ENCODE results near the gene SKA1. TPM values are rescaled to one million over a fixed set of nuclear protein-coding genes. Genes with fewer than 3 reads are reported as not detected.
A peak's percentile ranks its signal among the peaks of the same experiment; 100 is the strongest.
"Not testable (repeated sequence)": the region's sequence is repeated elsewhere in the genome, so short reads cannot be mapped to it uniquely, and the experiment has no call there.

The SKA1 gene
- polyA plus RNA-seq, 6 donors from 2014 or later = 0.53 to 1.5 (median 0.74) TPM; not detected in 1

DNA sequence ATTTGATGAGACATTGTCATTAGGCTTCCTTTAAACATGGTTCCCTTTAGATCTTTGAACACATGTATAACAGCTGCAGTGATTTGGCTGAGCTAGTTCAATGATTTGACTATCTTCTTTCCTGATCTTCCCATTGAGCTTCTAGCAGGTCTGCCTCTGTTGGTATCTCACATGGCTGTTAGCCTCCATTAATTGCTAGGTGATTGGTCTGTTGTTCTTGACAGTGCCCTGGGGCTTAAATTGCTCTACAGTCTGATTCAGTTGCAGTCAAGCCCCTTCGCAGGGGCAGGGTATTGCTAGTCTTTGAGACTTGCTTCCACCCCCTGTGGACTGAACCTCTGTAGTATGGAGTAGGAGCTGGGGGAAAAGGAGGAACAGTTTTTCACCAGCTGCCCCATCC is 24.1 kb downstream of the SKA1 start:
- peaks cover 31 to 52% (median 43%) of the 10 kb centered on the region in 3 donors for H3K27me3 Mint-ChIP-seq
- peaks cover 0 to 8% of the 10 kb centered on the region in 2 donors for H3K36me3 Mint-ChIP-seq
- ATAC-seq (ENCODE audit: low read depth in 2 of 2) = no peak
- no peak overlapping the region for H3K4me3 Mint-ChIP-seq
- peaks cover 0 to 6% (median 4%) of the 10 kb centered on the region in 7 donors for H3K9me3 Mint-ChIP-seq
- H3K4me1 Mint-ChIP-seq = peaks cover 0 to 7% (median 0%) of the 10 kb centered on the region in 3 donors
- no peak overlapping the region for H3K27ac Mint-ChIP-seq
- no peak for DNase-seq

DNA sequence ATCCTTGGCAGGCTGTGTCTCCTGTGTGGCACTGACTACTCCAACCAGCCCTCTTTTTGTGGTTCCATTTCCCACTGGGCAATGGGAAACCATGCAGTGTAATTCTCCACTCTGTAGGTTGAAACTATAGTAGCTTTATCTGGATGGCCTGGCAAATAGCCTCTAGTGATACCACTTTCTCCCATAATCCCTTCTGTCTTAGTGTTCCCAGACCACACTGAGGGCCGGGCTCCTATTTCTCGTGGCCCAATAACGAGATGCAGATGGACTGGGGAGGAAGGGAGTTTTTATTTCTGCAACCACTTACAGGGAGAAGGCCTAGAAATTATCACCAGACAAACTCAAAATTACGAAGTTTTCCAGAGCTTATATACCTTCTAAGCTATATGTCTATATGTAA is 24.7 kb downstream of the SKA1 start:
- Mint-ChIP-seq H3K4me1 (peaks cover 0 to 7% (median 0%) of the 10 kb centered on the region in 3 donors), H3K27me3 (peaks cover 38 to 59% (median 49%) of the 10 kb centered on the region in 3 donors), H3K4me3 (no peak overlapping the region), H3K9me3 (peaks cover 0 to 6% (median 4%) of the 10 kb centered on the region in 7 donors), H3K27ac (no peak overlapping the region), H3K36me3 (peaks cover 0 to 8% of the 10 kb centered on the region in 2 donors)
- ATAC-seq (ENCODE audit: low read depth in 2 of 2) (no peak), DNase-seq (no peak)

DNA sequence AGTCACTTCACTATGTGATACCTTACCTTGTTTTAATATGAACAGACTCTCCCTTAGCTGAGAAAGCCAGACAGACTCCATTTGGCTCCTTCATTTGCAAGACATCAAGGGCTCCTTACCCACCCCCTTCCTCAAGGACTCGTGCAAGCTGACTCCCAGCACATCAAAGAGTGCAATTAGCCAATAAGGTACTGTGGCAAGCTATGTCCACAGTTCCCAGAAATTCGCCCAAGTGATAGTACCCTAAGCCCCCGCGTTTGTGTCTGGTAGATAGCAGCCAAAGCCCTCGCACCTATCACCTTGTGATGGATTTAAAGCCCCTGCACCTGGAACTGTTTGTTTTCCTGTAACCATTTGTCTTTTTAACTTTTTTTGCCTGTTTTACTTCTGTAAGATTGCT is 25.6 kb downstream of the SKA1 start:
- not testable (repeated sequence) for H3K36me3 Mint-ChIP-seq; H3K4me1 Mint-ChIP-seq; H3K9me3 Mint-ChIP-seq; H3K4me3 Mint-ChIP-seq; H3K27ac Mint-ChIP-seq; DNase-seq; ATAC-seq (ENCODE audit: low read depth in 2 of 2)
- peaks cover 46 to 67% (median 57%) of the 10 kb centered on the region in 3 donors for H3K27me3 Mint-ChIP-seq

DNA sequence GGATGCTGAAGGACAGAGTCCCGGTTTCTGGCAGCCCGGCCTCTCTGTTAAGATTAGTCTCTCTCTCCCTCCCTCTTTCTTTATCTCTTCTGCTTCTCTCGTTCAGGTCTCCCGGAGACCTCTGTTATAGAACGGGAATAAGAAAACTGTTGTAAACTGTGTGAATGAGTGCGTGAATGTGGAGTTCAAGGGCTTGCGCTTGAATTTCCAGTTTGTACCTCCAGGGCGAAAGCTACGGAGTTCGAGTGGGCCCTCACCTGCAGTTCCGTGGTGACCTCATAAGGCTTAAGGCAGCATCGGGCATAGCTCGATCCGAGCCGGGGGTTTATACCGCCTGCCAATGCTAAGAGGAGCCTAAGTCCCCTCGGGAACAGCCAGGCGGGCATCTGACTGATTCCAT is 26.4 kb downstream of the SKA1 start:
- peaks cover 0 to 2% (median 0%) of the 10 kb centered on the region in 7 donors for H3K9me3 Mint-ChIP-seq
- H3K36me3 Mint-ChIP-seq = no peaks in the 10 kb centered on the region
- H3K4me1 Mint-ChIP-seq = peaks cover 0 to 7% (median 0%) of the 10 kb centered on the region in 3 donors
- H3K4me3 Mint-ChIP-seq = peak overlapping the region in 1 of 8 donors; percentile 42
- no peak overlapping the region for H3K27ac Mint-ChIP-seq
- ATAC-seq (ENCODE audit: low read depth in 2 of 2) = no peak
- peaks cover 52 to 74% (median 63%) of the 10 kb centered on the region in 3 donors for H3K27me3 Mint-ChIP-seq
- no peak for DNase-seq

DNA sequence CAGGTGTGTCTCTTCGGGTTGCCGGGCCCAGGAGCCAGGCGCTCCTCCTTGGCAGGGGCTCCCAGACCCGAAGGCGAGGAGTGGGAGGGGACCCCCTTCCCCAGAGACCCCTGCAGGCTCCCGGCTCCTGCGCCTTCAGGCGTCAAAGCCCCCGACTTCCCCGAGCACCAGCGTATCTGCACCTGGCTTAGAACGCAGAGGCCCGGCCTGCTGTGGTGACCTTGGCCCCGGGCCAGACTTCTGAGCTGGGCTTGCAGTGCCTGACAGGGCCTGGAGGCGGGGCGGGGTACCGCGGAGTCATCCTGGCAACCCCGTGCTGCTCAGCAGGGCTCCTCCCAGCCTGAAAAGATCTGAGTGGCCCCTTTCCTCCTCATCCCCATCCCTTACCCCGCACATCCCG is 27.0 kb downstream of the SKA1 start:
- H3K36me3 Mint-ChIP-seq = no peaks in the 10 kb centered on the region
- H3K9me3 Mint-ChIP-seq = peaks cover 0 to 2% (median 0%) of the 10 kb centered on the region in 7 donors
- H3K4me3 Mint-ChIP-seq = no peak overlapping the region
- peak overlapping the region in 1 of 6 donors; percentile 24 for H3K27ac Mint-ChIP-seq
- H3K27me3 Mint-ChIP-seq = peaks cover 52 to 75% (median 66%) of the 10 kb centered on the region in 3 donors
- ATAC-seq (ENCODE audit: low read depth in 2 of 2) = no peak
- DNase-seq = no peak
- H3K4me1 Mint-ChIP-seq = peaks cover 0 to 7% (median 0%) of the 10 kb centered on the region in 3 donors

DNA sequence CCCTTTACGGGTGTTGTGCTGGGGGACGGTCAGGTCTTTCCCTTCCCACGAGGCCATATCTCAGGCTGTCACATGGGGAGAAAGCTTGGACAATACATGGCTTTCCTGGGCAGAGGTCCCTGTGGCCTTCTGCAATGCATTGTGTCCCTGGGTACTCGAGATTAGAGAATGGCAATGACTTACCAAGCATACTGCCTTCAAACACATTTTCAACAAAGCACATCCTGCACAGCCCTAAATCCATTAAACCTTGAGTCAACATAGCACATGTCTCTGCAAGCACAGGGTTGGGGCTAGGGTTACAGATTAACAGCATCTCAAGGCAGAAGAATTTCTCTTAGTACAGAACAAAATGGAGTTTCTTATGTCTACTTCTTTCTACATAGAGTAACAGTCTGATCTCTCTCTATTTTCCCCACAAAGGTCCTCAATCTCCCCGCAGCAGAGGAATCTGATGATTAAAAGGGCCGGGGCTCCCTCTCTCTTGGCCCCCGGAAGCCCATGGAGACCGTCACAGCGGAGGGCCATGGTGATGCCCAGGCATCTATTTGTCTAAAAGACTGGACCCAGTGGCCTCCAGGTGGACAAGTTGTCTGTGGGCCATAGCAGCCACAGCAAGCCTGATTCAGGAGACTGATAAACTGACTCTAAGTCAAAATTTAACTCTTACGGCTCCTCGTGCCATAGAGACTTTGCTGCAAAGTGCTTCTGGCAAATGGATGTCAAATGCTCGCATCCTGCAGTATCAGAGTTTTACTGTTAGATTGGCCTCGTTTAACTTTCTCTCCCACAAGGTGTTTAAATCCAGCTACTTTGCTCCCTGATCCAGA is 30.1 kb downstream of the SKA1 start:
- H3K9me3 Mint-ChIP-seq; H3K4me1 Mint-ChIP-seq; H3K4me3 Mint-ChIP-seq; DNase-seq; ATAC-seq (ENCODE audit: low read depth in 2 of 2); H3K36me3 Mint-ChIP-seq: not testable (repeated sequence)
- Mint-ChIP-seq H3K27ac (peak overlapping the region in 1 of 6 donors; percentile 51), H3K27me3 (peaks cover 66 to 78% (median 73%) of the 10 kb centered on the region in 3 donors)

DNA sequence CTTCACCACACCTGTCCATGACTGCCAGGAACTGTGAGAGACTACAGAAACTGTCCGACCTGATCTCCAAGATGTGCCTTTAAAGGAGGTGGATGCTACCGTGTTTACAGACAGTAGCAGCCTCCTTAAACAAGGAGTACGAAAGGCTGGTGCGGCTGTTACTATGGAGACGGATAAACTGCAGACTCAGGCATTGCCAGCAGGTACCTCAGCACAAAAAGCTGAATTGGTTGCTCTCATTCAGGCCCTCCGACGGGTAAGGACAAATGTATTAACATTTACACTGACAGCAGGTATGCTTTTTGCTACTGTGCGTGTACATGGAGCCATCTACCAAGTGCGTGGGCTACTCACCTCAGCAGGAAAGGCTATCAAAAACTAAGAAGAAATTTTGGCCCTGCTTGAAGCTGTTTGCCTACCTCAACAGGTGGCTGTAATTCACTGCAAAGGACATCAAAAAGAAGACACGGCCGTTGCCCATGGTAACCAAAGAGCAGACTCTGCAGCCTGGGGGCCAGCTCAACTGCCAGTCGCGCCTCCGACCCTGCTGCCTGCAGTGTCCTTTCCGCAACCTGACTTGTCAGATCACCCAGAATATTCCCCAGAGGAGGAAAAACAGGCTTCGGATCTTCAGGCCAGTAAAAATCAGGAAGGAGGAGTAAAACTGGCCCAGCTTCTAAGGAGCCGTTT is 30.9 kb downstream of the SKA1 start:
- DNase-seq (no peak), ATAC-seq (ENCODE audit: low read depth in 2 of 2) (no peak)
- no peaks in the 10 kb centered on the region for H3K36me3 Mint-ChIP-seq
- H3K4me1 Mint-ChIP-seq = no peaks in the 10 kb centered on the region
- peak overlapping the region in 1 of 6 donors; percentile 51 for H3K27ac Mint-ChIP-seq
- peaks cover 66 to 77% (median 73%) of the 10 kb centered on the region in 3 donors for H3K27me3 Mint-ChIP-seq
- no peak overlapping the region for H3K4me3 Mint-ChIP-seq
- H3K9me3 Mint-ChIP-seq = peaks cover 0 to 2% (median 0%) of the 10 kb centered on the region in 7 donors

DNA sequence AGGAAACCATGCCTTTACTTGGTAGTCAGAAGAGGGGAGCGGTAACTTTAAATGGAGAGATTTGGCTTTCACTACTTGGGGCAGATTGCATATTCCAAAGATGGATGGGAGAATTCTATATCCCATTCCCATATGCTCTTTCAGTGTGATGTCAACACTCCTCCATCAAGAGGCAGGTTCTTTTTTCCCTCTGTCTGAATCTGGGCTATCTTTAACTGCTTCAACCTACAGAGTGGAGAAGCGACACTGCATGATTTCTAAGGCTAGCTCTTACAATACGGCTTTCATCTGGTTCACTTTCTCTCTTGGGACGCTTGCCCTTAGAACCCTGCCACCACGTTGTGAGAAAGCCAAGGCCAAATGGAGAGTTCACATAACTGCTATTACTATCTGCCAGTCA is 34.4 kb downstream of the SKA1 start:
- H3K4me3 Mint-ChIP-seq = no peak overlapping the region
- H3K36me3 Mint-ChIP-seq = no peaks in the 10 kb centered on the region
- no peaks in the 10 kb centered on the region for H3K9me3 Mint-ChIP-seq
- H3K4me1 Mint-ChIP-seq = no peaks in the 10 kb centered on the region
- no peak overlapping the region for H3K27ac Mint-ChIP-seq
- peaks cover 62 to 65% (median 64%) of the 10 kb centered on the region in 3 donors for H3K27me3 Mint-ChIP-seq
- ATAC-seq (ENCODE audit: low read depth in 2 of 2) (no peak), DNase-seq (no peak)

DNA sequence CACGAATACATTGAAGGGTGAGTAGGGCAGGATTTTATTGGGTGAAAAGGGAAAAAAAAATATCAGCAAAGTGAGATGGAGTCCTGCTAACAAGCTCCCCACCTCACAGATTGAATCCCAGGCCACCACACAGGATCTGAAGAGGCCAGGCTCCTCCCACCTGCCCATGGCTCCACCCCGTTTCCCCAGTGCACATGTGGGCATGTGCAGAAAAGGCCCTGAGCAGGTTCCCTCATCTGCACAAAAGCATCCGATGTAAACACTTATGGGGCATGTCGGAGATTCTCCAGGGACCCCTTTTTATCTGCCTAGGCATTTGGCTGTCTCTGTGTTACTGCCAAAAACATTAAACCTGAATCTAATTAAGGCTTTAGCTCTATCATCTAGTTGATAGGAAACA is 35.2 kb downstream of the SKA1 start:
- Mint-ChIP-seq H3K4me1 (no peaks in the 10 kb centered on the region), H3K27ac (no peak overlapping the region), H3K4me3 (no peak overlapping the region), H3K27me3 (peaks cover 55 to 58% (median 57%) of the 10 kb centered on the region in 3 donors), H3K9me3 (no peaks in the 10 kb centered on the region), H3K36me3 (no peaks in the 10 kb centered on the region)
- DNase-seq = no peak
- no peak for ATAC-seq (ENCODE audit: low read depth in 2 of 2)

DNA sequence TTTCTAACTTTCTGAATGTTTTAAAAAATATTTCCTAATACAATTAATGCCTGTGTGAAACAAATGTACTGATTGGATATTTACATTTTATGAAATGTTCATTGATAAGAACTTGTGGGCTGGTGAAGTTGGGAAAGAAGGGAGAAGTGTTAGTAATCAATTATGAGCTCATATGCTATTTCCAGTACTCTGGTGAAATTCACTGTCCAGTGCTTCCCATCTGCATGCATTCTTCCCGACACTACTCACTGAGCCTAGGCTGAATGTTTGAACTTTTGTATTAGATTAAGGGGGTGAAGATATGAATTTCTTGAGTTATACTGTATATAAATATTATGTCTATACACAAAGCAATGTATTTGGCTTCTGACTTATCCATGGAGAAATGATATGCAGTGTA is 36.0 kb downstream of the SKA1 start:
- H3K4me1 Mint-ChIP-seq = no peaks in the 10 kb centered on the region
- DNase-seq (no peak), ATAC-seq (ENCODE audit: low read depth in 2 of 2) (no peak)
- H3K4me3 Mint-ChIP-seq = no peak overlapping the region
- no peaks in the 10 kb centered on the region for H3K36me3 Mint-ChIP-seq
- no peak overlapping the region for H3K27ac Mint-ChIP-seq
- H3K9me3 Mint-ChIP-seq = no peaks in the 10 kb centered on the region
- H3K27me3 Mint-ChIP-seq = peaks cover 48 to 56% (median 49%) of the 10 kb centered on the region in 3 donors

DNA sequence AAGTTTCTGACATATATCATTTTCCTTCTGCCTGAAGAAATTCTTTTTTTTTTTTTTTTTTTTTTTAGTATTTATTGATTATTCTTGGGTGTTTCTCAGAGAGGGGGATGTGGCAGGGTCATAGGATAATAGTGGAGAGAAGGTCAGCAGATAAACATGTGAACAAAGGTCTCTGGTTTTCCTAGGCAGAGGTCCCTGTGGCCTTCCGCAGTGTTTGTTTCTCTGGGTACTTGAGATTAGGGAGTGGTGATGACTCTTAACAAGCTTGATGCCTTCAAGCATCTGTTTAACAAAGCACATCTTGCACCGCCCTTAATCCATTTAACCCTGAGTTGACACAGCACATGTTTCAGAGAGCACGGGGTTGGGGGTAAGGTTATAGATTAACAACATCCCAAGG is 42.0 kb downstream of the SKA1 start:
- DNase-seq; ATAC-seq (ENCODE audit: low read depth in 2 of 2); H3K27ac Mint-ChIP-seq; H3K4me1 Mint-ChIP-seq; H3K4me3 Mint-ChIP-seq: not testable (repeated sequence)
- Mint-ChIP-seq H3K9me3 (peaks cover 8 to 20% (median 13%) of the 10 kb centered on the region in 7 donors), H3K36me3 (peaks cover 9 to 12% of the 10 kb centered on the region in 2 donors), H3K27me3 (peaks cover 24 to 35% (median 30%) of the 10 kb centered on the region in 3 donors)

DNA sequence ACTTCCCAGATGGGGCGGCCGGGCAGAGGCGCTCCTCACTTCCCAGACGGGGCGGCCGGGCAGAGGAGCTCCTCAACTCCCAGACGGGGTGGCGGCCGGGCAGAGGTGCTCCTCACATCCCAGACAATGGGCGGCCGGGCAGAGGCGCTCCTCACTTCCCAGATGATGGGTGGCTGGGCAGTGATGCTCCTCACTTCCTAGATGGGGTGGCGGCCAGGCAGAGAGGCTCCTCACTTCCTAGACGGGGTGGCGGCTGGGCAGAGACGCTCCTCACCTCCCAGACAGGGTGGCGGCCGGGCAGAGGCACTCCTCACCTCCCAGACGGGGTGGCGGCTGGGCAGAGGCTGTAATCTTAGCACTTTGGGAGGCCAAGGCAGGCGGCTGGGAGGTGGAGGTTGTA is 42.9 kb downstream of the SKA1 start:
- not testable (repeated sequence) for H3K4me3 Mint-ChIP-seq; H3K27ac Mint-ChIP-seq; DNase-seq; ATAC-seq (ENCODE audit: low read depth in 2 of 2); H3K4me1 Mint-ChIP-seq
- H3K27me3 Mint-ChIP-seq = peaks cover 19 to 30% (median 24%) of the 10 kb centered on the region in 3 donors
- H3K9me3 Mint-ChIP-seq = peaks cover 8 to 20% (median 13%) of the 10 kb centered on the region in 7 donors
- peaks cover 9 to 12% of the 10 kb centered on the region in 2 donors for H3K36me3 Mint-ChIP-seq

DNA sequence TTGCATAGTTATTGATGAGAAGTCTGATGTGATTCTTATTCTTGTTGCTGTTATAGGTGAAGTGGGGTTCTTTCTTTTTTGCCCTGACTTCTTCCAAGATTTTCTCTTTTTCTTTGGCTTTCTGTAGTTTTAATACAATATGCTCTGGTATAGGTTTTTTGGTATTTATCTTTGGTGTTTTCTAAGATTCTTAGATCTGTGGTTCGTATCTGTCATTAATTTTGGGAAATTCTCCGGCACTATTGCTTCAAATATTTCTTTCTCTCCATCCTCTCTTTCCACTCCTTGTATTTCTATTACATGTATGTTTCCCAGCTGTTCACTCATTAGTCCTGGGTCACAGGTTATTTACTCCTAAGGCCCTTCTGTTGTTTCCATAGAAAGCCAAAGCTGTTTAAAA is 43.8 kb downstream of the SKA1 start:
- H3K27ac Mint-ChIP-seq = no peak overlapping the region
- ATAC-seq (ENCODE audit: low read depth in 2 of 2) = no peak
- peaks cover 8 to 20% (median 13%) of the 10 kb centered on the region in 7 donors for H3K9me3 Mint-ChIP-seq
- no peaks in the 10 kb centered on the region for H3K4me1 Mint-ChIP-seq
- H3K27me3 Mint-ChIP-seq = peaks cover 20 to 29% (median 24%) of the 10 kb centered on the region in 3 donors
- no peak for DNase-seq
- no peak overlapping the region for H3K4me3 Mint-ChIP-seq
- peaks cover 9 to 12% of the 10 kb centered on the region in 2 donors for H3K36me3 Mint-ChIP-seq
